SK-N-SH treated with all-trans-retinoic acid at 6 μM for 48 hours (cell line): Measurements from ENCODE around the gene PTGES.

Experiments used
- ATAC-seq: fragments of 200-7000 bp; cut with Tn5 transposase; 3 replicates; pipeline ENCODE4 v1.9.1; 2020; ENCODE audit warnings: mild to moderate bottlenecking, moderate library complexity
- ARNTL ChIP-seq: fragments of 450-650 bp; formaldehyde crosslinking; IDR thresholded peaks from 2 replicates; pipeline ENCODE4 v1.5.0; 2020; ENCODE audit warnings: low read depth, mild to moderate bottlenecking, moderate library complexity, borderline replicate concordance
- BACH2 ChIP-seq: fragments of 250-450 bp; sonication (Bioruptor Pico); IDR thresholded peaks from 2 replicates; pipeline ENCODE4 v1.9.0; 2021; ENCODE audit warnings: mild to moderate bottlenecking, borderline replicate concordance
- CSDC2 ChIP-seq: fragments of 250-450 bp; sonication (Bioruptor Pico); IDR thresholded peaks from 2 replicates; pipeline ENCODE4 v1.5.0; 2020; ENCODE audit warnings: mild to moderate bottlenecking, moderate library complexity
- GLIS3 ChIP-seq: fragments of 250-450 bp; sonication (Bioruptor Pico); IDR thresholded peaks from 2 replicates; pipeline ENCODE4 v1.5.0; 2020; ENCODE audit warnings: mild to moderate bottlenecking, moderate library complexity
- ISL1 ChIP-seq: fragments of 250-450 bp; sonication (Bioruptor Pico); IDR thresholded peaks from 2 replicates; pipeline ENCODE4 v2.1.2; 2022; ENCODE audit warnings: mild to moderate bottlenecking, moderate library complexity
- PPARA ChIP-seq: fragments of 250-450 bp; sonication (Bioruptor Pico); IDR thresholded peaks from 2 replicates; pipeline ENCODE4 v1.5.0; 2020; ENCODE audit warnings: mild to moderate bottlenecking, borderline replicate concordance
- SNAI2 ChIP-seq: fragments of 250-450 bp; sonication (Bioruptor Pico); IDR thresholded peaks from 2 replicates; pipeline ENCODE4 v1.5.0; 2020; ENCODE audit warnings: mild to moderate bottlenecking, moderate library complexity
- TCF4 ChIP-seq: fragments of 250-450 bp; sonication (Bioruptor Pico); IDR thresholded peaks from 2 replicates; pipeline ENCODE4 v1.8.0; 2021; ENCODE audit warnings: mild to moderate bottlenecking, moderate library complexity, borderline replicate concordance
- TOX ChIP-seq: fragments of 250-450 bp; sonication (Bioruptor Pico); IDR thresholded peaks from 2 replicates; pipeline ENCODE4 v1.8.0; 2021; ENCODE audit warnings: mild to moderate bottlenecking, moderate library complexity, borderline replicate concordance
- ZC3H10 ChIP-seq: fragments of 250-450 bp; sonication (Bioruptor Pico); IDR thresholded peaks from 2 replicates; pipeline ENCODE4 v1.5.1; 2021; ENCODE audit warnings: mild to moderate bottlenecking, moderate library complexity
- ZFP3 ChIP-seq: fragments of 250-450 bp; sonication (Bioruptor Pico); IDR thresholded peaks from 2 replicates; pipeline ENCODE4 v1.5.0; 2020; ENCODE audit warnings: mild to moderate bottlenecking, moderate library complexity
- ZFP30 ChIP-seq: fragments of 450-650 bp; formaldehyde crosslinking; IDR thresholded peaks from 2 replicates; pipeline ENCODE4 v1.5.0; 2022; ENCODE audit warnings: mild to moderate bottlenecking, moderate library complexity
- ZNF565 ChIP-seq: fragments of 450-650 bp; formaldehyde crosslinking; conservative IDR thresholded peaks from 2 replicates; pipeline ENCODE4 v1.5.0; 2020; ENCODE audit warnings: low read depth, mild to moderate bottlenecking, moderate library complexity
- ZNF70 ChIP-seq: fragments of 450-650 bp; formaldehyde crosslinking; IDR thresholded peaks from 2 replicates; pipeline ENCODE4 v1.5.0; 2020; ENCODE audit warnings: mild to moderate bottlenecking, moderate library complexity
- ZNF8 ChIP-seq: fragments of 450-650 bp; formaldehyde crosslinking; IDR thresholded peaks from 2 replicates; pipeline ENCODE4 v1.5.0; 2020; ENCODE audit warnings: mild to moderate bottlenecking, moderate library complexity
- TF ChIP-seq, protein P1 (sequence below): fragments of 250-450 bp; sonication (Bioruptor Pico); IDR thresholded peaks from 2 replicates; pipeline ENCODE4 v1.5.1; 2021; ENCODE audit warnings: mild to moderate bottlenecking, moderate library complexity
- TF ChIP-seq, protein P2 (sequence below): fragments of 250-450 bp; sonication (Bioruptor Pico); IDR thresholded peaks from 2 replicates; pipeline ENCODE4 v1.5.1; 2020; ENCODE audit warnings: low read depth, mild to moderate bottlenecking, moderate library complexity
- TF ChIP-seq, protein P3 (sequence below): fragments of 250-450 bp; sonication (Bioruptor Pico); IDR thresholded peaks from 2 replicates; pipeline ENCODE4 v1.5.0; 2020; ENCODE audit warnings: mild to moderate bottlenecking, moderate library complexity
- TF ChIP-seq, protein P4 (sequence below): fragments of 250-450 bp; sonication (Bioruptor Pico); IDR thresholded peaks from 2 replicates; pipeline ENCODE4 v1.8.0; 2021; ENCODE audit warnings: low read depth, mild to moderate bottlenecking, moderate library complexity, borderline replicate concordance
- TF ChIP-seq, protein P5 (sequence below): fragments of 250-450 bp; sonication (Bioruptor Pico); IDR thresholded peaks from 2 replicates; pipeline ENCODE4 v1.8.0; 2020; ENCODE audit warnings: mild to moderate bottlenecking, moderate library complexity, borderline replicate concordance

PTGES gene

DNA sequence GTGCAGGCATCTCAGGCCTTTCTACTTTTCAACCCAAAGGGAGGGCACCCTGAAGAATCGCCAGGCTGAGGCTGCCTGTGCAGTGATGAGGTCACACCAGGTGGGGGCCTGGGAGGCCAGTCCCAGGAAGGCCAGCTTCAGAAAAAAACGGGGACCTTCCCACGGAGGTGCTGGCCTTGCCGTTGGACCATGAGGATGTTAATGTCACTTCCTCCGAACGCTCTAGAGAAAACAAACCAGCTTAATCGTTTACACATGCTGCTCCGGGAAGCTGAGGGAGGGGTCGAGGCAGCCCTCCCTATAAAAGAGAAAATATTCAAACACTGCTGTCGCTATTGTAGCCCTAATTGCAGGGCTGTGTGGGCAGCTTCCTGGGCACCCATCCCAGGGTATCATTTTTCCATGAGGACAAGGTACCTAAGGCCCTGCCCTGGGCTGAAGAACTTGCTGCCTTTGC is 27.0 kb downstream of the PTGES start:
- ATAC-seq: peak; percentile 15
- TF ChIP-seq ZNF8 (CRISPR knock-in tag) (no peak), CSDC2 (CRISPR knock-in tag) (no peak), ZC3H10 (no peak), ZFP3 (CRISPR knock-in tag) (no peak), BACH2 (CRISPR knock-in tag) (no peak), GLIS3 (no peak), ZNF70 (no peak), ZNF565 (CRISPR knock-in tag) (no peak), SNAI2 (CRISPR knock-in tag) (no peak), TOX (no peak), ISL1 (no peak), PPARA (CRISPR knock-in tag) (no peak), TCF4 (CRISPR knock-in tag) (no peak), ARNTL (CRISPR knock-in tag) (no peak)
- TF ChIP-seq, protein P1, sequence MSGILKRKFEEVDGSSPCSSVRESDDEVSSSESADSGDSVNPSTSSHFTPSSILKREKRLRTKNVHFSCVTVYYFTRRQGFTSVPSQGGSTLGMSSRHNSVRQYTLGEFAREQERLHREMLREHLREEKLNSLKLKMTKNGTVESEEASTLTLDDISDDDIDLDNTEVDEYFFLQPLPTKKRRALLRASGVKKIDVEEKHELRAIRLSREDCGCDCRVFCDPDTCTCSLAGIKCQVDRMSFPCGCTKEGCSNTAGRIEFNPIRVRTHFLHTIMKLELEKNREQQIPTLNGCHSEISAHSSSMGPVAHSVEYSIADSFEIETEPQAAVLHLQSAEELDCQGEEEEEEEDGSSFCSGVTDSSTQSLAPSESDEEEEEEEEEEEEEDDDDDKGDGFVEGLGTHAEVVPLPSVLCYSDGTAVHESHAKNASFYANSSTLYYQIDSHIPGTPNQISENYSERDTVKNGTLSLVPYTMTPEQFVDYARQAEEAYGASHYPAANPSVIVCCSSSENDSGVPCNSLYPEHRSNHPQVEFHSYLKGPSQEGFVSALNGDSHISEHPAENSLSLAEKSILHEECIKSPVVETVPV: no peak
- TF ChIP-seq, protein P2, sequence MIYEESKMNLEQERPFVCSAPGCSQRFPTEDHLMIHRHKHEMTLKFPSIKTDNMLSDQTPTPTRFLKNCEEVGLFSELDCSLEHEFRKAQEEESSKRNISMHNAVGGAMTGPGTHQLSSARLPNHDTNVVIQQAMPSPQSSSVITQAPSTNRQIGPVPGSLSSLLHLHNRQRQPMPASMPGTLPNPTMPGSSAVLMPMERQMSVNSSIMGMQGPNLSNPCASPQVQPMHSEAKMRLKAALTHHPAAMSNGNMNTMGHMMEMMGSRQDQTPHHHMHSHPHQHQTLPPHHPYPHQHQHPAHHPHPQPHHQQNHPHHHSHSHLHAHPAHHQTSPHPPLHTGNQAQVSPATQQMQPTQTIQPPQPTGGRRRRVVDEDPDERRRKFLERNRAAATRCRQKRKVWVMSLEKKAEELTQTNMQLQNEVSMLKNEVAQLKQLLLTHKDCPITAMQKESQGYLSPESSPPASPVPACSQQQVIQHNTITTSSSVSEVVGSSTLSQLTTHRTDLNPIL: no peak
- TF ChIP-seq, protein P3, sequence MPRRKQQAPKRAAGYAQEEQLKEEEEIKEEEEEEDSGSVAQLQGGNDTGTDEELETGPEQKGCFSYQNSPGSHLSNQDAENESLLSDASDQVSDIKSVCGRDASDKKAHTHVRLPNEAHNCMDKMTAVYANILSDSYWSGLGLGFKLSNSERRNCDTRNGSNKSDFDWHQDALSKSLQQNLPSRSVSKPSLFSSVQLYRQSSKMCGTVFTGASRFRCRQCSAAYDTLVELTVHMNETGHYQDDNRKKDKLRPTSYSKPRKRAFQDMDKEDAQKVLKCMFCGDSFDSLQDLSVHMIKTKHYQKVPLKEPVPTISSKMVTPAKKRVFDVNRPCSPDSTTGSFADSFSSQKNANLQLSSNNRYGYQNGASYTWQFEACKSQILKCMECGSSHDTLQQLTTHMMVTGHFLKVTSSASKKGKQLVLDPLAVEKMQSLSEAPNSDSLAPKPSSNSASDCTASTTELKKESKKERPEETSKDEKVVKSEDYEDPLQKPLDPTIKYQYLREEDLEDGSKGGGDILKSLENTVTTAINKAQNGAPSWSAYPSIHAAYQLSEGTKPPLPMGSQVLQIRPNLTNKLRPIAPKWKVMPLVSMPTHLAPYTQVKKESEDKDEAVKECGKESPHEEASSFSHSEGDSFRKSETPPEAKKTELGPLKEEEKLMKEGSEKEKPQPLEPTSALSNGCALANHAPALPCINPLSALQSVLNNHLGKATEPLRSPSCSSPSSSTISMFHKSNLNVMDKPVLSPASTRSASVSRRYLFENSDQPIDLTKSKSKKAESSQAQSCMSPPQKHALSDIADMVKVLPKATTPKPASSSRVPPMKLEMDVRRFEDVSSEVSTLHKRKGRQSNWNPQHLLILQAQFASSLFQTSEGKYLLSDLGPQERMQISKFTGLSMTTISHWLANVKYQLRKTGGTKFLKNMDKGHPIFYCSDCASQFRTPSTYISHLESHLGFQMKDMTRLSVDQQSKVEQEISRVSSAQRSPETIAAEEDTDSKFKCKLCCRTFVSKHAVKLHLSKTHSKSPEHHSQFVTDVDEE (CRISPR knock-in tag): no peak
- TF ChIP-seq, protein P4, sequence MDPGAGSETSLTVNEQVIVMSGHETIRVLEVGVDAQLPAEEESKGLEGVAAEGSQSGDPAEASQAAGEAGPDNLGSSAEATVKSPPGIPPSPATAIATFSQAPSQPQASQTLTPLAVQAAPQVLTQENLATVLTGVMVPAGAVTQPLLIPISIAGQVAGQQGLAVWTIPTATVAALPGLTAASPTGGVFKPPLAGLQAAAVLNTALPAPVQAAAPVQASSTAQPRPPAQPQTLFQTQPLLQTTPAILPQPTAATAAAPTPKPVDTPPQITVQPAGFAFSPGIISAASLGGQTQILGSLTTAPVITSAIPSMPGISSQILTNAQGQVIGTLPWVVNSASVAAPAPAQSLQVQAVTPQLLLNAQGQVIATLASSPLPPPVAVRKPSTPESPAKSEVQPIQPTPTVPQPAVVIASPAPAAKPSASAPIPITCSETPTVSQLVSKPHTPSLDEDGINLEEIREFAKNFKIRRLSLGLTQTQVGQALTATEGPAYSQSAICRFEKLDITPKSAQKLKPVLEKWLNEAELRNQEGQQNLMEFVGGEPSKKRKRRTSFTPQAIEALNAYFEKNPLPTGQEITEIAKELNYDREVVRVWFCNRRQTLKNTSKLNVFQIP (CRISPR knock-in tag): no peak

DNA sequence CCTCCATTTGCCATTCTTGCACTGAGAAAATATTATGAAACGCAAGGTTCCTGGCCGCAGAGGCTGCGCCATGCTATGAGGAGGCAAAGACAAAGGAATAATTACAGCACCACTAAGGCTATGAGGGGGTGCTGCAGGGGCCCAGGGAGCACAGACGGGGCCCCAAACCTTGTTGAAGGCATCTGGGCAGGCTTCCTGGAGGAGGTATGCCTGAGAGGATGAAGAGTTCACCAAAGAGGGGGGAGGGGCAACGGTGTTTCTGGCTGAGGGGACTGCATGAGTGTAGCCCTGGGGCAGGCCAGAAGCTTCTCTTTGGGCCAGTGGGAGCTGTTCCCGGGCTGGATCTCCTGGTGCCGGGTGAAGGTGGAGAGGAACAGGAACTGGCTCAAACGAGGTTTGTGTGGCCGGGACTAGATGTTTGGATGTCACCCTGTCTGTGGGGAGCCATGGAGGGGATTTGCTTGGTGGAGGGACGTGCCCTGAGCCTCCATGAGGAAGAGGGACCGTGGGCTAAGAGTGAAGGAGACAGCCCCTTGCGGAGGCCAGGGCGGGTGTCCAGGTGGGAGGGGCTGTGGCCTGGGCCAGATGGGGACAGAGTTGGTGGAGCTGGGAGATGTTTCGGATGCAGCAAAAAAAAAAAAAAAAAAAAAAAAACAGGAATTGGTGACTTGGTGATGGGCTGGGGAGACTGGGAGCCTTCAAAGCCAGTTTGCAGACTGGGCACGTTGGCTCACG is 28.2 kb downstream of the PTGES start:
- ATAC-seq: no peak
- TF ChIP-seq ZC3H10: no peak
- no peak for TF ChIP-seq TCF4 (CRISPR knock-in tag)
- TF ChIP-seq ISL1: no peak
- no peak for TF ChIP-seq CSDC2 (CRISPR knock-in tag)
- TF ChIP-seq, protein P4 (CRISPR knock-in tag): no peak
- TF ChIP-seq ZFP30 (CRISPR knock-in tag): no peak
- no peak for TF ChIP-seq PPARA (CRISPR knock-in tag)
- TF ChIP-seq, protein P5, sequence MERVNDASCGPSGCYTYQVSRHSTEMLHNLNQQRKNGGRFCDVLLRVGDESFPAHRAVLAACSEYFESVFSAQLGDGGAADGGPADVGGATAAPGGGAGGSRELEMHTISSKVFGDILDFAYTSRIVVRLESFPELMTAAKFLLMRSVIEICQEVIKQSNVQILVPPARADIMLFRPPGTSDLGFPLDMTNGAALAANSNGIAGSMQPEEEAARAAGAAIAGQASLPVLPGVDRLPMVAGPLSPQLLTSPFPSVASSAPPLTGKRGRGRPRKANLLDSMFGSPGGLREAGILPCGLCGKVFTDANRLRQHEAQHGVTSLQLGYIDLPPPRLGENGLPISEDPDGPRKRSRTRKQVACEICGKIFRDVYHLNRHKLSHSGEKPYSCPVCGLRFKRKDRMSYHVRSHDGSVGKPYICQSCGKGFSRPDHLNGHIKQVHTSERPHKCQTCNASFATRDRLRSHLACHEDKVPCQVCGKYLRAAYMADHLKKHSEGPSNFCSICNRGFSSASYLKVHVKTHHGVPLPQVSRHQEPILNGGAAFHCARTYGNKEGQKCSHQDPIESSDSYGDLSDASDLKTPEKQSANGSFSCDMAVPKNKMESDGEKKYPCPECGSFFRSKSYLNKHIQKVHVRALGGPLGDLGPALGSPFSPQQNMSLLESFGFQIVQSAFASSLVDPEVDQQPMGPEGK (CRISPR knock-in tag): no peak
- TF ChIP-seq, protein P1: no peak
- TF ChIP-seq, protein P2: no peak
- no peak for TF ChIP-seq GLIS3
- TF ChIP-seq ZFP3 (CRISPR knock-in tag): no peak
- TF ChIP-seq, all 23 proteins: peak for 0
